GM21423 (cell line): ENCODE results near the gene GTF3C4.

Experiments used
- ATAC-seq: cut with Tn5 transposase; IDR thresholded peaks from one replicate; pipeline ENCODE4 v1.9.1; 2021; ENCODE audit warnings: mild to moderate bottlenecking, moderate library complexity; ENCODE audit not compliant: unreplicated experiment

GTF3C4 gene

GRCh38 chr9:132729235-132729890 lies 59.1 kb downstream of the GTF3C4 start:
- no peak for ATAC-seq

- ATAC-seq, result no peak
Measured at GRCh38 chr9:132730054-132731033, 60.1 kb downstream of the GTF3C4 start.

DNA sequence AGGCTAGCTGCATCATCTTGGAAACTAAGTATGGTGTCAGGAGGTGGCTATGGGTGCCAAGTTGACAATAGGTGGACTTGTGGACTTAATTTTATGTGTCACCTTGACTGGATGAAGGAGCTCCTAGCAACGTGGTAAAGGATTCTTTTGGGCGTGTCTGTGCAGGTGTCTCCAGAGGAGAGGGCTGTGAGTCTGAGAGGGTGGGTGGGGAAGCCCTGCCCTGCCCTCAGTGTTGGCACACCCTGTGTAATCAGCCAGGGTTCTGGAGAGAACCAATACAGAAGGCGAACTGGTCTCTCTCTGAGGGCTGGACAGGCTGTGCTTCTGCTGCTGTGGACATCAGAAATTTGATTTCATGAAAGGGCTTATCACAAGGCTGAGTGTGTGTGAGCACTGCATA lies 61.0 kb downstream of the GTF3C4 start:
- no peak for ATAC-seq

- ATAC-seq, result no peak
Measured at GRCh38 chr9:132732326-132733259, 62.3 kb downstream of the GTF3C4 start.

DNA sequence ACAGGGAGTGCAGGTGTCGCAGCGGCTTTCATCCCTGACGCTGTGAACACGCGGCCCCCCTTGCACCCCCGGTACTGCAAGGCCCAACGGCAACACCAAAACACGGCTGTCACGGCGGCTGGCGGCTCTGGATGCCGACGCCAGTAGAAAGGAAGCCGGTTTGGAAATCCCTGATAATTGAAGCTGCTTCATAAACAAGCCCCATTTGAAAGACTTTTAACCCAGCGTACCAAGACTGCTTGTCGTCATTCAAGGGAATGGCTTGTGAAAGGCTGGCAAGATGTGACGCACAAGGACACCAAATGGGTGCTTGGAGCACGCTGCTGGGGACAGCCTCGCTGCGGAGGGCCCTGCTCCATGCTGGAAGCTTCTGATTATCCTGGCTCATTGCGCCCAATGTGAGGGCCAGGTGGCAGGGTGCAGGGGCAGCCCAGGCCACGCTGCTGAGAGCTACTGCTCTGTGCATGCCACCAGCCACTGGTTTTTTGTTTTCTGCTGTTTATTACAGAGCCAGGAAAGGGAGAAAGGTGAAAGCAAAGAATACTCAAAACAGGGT lies 63.1 kb downstream of the GTF3C4 start:
- ATAC-seq, result no peak

- ATAC-seq, result no peak
Measured at GRCh38 chr9:132739710-132740310, 69.5 kb downstream of the GTF3C4 start.

DNA sequence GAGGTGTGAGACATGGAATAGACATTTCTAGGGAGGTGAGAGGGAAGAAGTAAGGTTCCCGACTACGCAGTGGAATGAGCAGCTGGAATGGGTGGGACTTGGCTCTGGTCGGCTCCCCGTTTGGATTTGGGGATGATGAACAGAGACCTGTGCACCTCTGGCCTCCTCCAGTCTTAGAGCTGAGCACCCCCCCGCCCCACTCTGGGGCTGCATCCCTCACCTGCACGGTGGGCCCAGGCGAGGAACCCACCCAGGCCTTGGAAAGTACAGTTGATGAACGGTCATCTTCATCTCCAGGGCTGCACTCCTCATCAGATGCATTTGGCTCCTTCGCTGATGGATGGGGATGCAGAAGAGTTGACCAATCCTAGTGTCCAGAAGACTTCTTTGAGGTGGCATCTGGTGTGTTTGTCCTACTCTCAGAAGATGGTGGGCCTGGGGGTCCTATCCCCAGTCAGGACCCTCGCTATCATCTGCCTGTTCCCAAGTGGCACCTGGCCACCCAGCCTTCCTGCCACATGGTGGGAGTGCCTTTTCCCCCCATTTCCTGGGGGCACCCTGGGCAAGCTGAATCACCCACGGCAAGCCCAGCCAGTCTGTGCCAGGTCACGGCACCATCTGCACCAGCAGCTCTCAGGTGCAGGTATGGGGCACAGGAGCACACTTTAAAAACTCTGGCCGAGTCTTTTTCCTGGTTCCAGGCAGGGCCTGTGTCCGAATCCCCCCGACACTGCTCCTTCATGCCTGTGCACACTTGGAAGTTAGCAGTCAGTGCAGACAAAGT lies 70.5 kb downstream of the GTF3C4 start:
- ATAC-seq, result no peak

GRCh38 chr9:132742821-132743311 lies 72.6 kb downstream of the GTF3C4 start:
- ATAC-seq, result no peak

- ATAC-seq, result no peak
Measured at GRCh38 chr9:132743931-132744479, 73.7 kb downstream of the GTF3C4 start.
